HG03280 (cell line): Measurements from ENCODE around the gene GREM2.

Source experiments
- ATAC-seq: cut with Tn5 transposase; IDR thresholded peaks from one replicate; pipeline ENCODE4 v1.9.1; 2021; ENCODE audit warnings: mild to moderate bottlenecking, moderate library complexity; ENCODE audit not compliant: unreplicated experiment

Gene GREM2

GRCh38 chr1:240611619-240612480 lies at the start of gene GREM2:
TSS of gene GREM2 (minus strand) at chr1:240612155. CDS start at chr1:240493475, 118,680 bp downstream.
- ATAC-seq, result peak; percentile 80

GRCh38 chr1:240658312-240658960 lies 46.5 kb upstream of the GREM2 start:
- no peak for ATAC-seq

GRCh38 chr1:240656531-240656930 lies 44.6 kb upstream of the GREM2 start:
- no peak for ATAC-seq

- ATAC-seq, result no peak
Measured at GRCh38 chr1:240652961-240653409, 41.0 kb upstream of the GREM2 start.

- no peak for ATAC-seq
Measured at GRCh38 chr1:240652549-240652948, 40.6 kb upstream of the GREM2 start.

GRCh38 chr1:240650877-240651276 lies 38.9 kb upstream of the GREM2 start:
- no peak for ATAC-seq

- no peak for ATAC-seq
Measured at GRCh38 chr1:240649733-240650721, 38.1 kb upstream of the GREM2 start.

GRCh38 chr1:240646571-240647240 lies 34.8 kb upstream of the GREM2 start:
- ATAC-seq, result no peak

GRCh38 chr1:240644732-240645131 lies 32.8 kb upstream of the GREM2 start:
- no peak for ATAC-seq

- ATAC-seq, result no peak
Measured at GRCh38 chr1:240635466-240636256, 23.7 kb upstream of the GREM2 start.

- no peak for ATAC-seq
Measured at GRCh38 chr1:240630409-240630808, 18.5 kb upstream of the GREM2 start.

GRCh38 chr1:240621249-240621648 lies 9.3 kb upstream of the GREM2 start:
- no peak for ATAC-seq

- ATAC-seq, result no peak
Measured at GRCh38 chr1:240619906-240620621, 8.1 kb upstream of the GREM2 start.

- no peak for ATAC-seq
Measured at GRCh38 chr1:240619357-240619756, 7.4 kb upstream of the GREM2 start.

- no peak for ATAC-seq
Measured at GRCh38 chr1:240618946-240619345, 7.0 kb upstream of the GREM2 start.

GRCh38 chr1:240616018-240616417 lies 4.1 kb upstream of the GREM2 start:
- no peak for ATAC-seq

GRCh38 chr1:240613356-240614142 lies 1.6 kb upstream of the GREM2 start:
- ATAC-seq, result no peak

GRCh38 chr1:240612811-240613210 lies 856 bp upstream of the GREM2 start:
- ATAC-seq, result no peak
